ENCODE data around the gene APIP. TPM values are rescaled to one million over a fixed set of nuclear protein-coding genes. Genes with fewer than 3 reads are reported as not detected.

APIP gene
- total RNA-seq, 1 donor from 2014 or later, result 21.3 TPM

DNA sequence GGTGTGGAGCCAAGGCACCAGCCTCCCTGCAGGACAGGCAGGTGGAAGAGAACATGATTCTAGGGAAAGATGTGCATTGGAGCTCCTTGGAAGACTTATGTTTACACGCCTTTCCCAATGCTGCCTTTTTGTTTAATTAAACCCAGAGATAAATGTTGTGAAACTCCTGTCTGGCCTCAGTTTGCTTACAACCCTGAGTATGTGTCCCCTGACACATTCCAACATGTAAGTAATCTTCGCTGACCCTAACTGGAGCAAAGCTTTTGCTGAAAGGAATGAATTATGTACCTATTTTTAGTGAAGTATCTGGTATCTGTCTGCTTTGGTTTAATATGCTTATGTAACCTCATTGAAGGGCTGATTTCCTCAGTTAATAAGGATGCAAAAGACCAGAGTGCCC, 56.7 kb downstream of the APIP start:
- Mint-ChIP-seq H3K4me1 (ENCODE audit: unreplicated experiment) (no peaks in the 10 kb centered on the region), H3K36me3 (ENCODE audit: unreplicated experiment) (peaks cover 2% of the 10 kb centered on the region)

DNA sequence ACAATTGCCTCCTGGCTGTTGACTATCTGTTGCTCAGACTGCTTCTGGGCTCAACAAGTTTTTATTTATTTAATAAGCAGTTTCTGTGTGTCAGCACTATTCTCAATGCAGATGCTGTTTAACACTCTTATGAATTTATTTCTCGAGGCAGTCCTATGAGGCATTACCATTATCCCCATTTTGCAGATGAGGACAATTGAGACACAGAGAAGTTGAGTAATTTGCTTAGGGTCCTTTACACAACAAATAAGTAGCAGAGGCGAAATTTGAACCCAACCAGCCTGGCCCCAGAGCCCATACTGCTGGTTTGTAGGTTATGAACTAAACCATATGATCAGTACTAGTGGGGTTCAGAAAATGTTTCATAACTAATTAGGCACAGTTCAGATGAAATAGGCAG, 58.7 kb downstream of the APIP start:
- TF ChIP-seq, protein P1, sequence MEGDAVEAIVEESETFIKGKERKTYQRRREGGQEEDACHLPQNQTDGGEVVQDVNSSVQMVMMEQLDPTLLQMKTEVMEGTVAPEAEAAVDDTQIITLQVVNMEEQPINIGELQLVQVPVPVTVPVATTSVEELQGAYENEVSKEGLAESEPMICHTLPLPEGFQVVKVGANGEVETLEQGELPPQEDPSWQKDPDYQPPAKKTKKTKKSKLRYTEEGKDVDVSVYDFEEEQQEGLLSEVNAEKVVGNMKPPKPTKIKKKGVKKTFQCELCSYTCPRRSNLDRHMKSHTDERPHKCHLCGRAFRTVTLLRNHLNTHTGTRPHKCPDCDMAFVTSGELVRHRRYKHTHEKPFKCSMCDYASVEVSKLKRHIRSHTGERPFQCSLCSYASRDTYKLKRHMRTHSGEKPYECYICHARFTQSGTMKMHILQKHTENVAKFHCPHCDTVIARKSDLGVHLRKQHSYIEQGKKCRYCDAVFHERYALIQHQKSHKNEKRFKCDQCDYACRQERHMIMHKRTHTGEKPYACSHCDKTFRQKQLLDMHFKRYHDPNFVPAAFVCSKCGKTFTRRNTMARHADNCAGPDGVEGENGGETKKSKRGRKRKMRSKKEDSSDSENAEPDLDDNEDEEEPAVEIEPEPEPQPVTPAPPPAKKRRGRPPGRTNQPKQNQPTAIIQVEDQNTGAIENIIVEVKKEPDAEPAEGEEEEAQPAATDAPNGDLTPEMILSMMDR (IDR thresholded peaks at IDR 0.05), result no peak
- peaks cover 10% of the 10 kb centered on the region for H3K27me3 Mint-ChIP-seq (ENCODE audit: unreplicated experiment)
- peaks cover 8% of the 10 kb centered on the region for H3K36me3 Mint-ChIP-seq (ENCODE audit: unreplicated experiment)
- H3K4me1 Mint-ChIP-seq (ENCODE audit: unreplicated experiment), result no peaks in the 10 kb centered on the region
- H3K27ac Mint-ChIP-seq (ENCODE audit: unreplicated experiment), result no peak overlapping the region
- no peaks in the 10 kb centered on the region for H3K9me3 Mint-ChIP-seq (ENCODE audit: unreplicated experiment)
- H3K4me3 Mint-ChIP-seq (ENCODE audit: unreplicated experiment), result no peak overlapping the region
- no peak for DNase-seq (ENCODE audit: extremely low spot score, unreplicated experiment)

More for the DNA sequence above, 56.7 kb downstream of the APIP start:
- Mint-ChIP-seq H3K4me3 (ENCODE audit: unreplicated experiment) (no peak overlapping the region), H3K9me3 (ENCODE audit: unreplicated experiment) (no peaks in the 10 kb centered on the region), H3K27ac (ENCODE audit: unreplicated experiment) (no peak overlapping the region), H3K27me3 (ENCODE audit: unreplicated experiment) (peaks cover 19% of the 10 kb centered on the region)
- DNase-seq (ENCODE audit: extremely low spot score, unreplicated experiment), result no peak
- TF ChIP-seq, protein P1 (IDR thresholded peaks at IDR 0.05), result no peak

DNA sequence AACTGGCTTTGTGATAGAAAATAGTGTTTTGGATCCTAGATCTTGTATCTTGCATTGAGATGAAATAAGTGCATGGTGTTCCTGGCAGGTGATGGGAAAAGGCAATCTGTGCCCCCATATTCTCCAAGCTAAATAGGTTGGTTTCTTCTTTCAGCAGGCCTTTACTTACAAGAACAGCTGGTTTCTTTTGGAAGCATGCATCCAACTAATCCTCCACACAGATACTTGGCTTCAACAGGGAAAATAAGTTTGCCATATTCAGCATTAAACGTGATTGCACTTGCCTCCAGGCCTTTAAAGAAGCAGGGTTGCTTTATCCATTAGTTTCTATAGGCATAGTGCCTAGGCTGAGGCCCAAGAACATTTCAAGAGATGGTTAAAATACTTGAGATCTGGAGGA, 59.9 kb downstream of the APIP start:
- Mint-ChIP-seq H3K36me3 (ENCODE audit: unreplicated experiment) (peaks cover 14% of the 10 kb centered on the region), H3K27me3 (ENCODE audit: unreplicated experiment) (peaks cover 16% of the 10 kb centered on the region), H3K4me3 (ENCODE audit: unreplicated experiment) (no peak overlapping the region), H3K9me3 (ENCODE audit: unreplicated experiment) (peaks cover 6% of the 10 kb centered on the region), H3K27ac (ENCODE audit: unreplicated experiment) (no peak overlapping the region), H3K4me1 (ENCODE audit: unreplicated experiment) (no peaks in the 10 kb centered on the region)
- no peak for DNase-seq (ENCODE audit: extremely low spot score, unreplicated experiment)
- TF ChIP-seq, protein P1 (IDR thresholded peaks at IDR 0.05), result no peak

DNA sequence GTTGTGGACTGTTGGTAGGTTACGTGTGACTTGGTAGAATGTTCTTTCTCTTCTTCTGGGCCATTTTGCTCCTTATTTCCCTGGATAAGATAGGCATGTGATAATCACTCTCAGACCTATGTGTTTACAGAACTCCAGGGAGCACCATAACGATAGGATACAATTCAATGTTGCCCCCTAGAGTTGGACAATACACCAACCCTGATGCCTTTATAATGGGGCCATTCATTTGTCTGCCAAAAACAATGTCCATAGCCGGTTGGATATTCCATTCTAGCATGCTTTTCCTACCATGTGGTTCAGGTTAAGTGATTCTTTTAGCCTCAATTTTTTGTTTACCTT, 60.5 kb downstream of the APIP start:
- no peak for DNase-seq (ENCODE audit: extremely low spot score, unreplicated experiment)
- Mint-ChIP-seq H3K9me3 (ENCODE audit: unreplicated experiment) (peaks cover 6% of the 10 kb centered on the region), H3K36me3 (ENCODE audit: unreplicated experiment) (peaks cover 14% of the 10 kb centered on the region)

DNA sequence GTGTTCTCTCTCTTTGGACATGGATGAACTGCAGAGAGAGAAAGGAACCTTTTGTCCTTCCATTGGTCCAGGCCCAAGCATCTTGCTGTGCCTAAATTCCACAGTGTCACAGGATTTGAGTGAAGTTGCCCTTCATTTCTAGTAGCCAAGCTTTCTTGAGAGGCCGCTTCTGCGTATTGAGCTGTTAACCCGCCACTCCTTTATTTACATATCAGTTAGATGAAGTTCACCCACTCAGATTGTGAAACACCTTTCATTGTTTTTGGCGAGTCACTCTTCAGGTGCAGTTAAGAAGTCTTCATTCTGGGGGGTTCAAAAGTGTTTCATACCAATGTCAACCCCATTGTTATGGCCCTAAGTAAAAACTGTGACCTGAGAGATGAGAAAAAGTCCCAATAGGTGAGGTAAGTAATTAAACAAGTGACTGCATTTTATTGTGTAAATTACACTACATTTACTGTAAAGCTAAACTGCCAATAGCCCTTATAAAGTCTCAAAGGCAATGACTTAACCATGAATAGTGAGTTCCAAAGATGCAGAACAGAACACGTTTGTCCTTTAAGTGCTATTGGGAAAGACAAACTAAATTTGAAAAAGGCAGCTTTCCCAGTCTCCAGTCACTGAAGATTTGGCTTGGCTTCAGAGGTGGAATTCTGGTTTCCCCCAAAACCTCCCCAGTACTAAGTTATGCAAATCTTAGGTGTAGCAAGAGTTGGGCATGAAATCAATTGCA, 61.0 kb downstream of the APIP start:
- Mint-ChIP-seq H3K4me1 (ENCODE audit: unreplicated experiment) (no peaks in the 10 kb centered on the region), H3K27ac (ENCODE audit: unreplicated experiment) (no peak overlapping the region), H3K9me3 (ENCODE audit: unreplicated experiment) (peaks cover 6% of the 10 kb centered on the region), H3K4me3 (ENCODE audit: unreplicated experiment) (no peak overlapping the region), H3K36me3 (ENCODE audit: unreplicated experiment) (peaks cover 14% of the 10 kb centered on the region), H3K27me3 (ENCODE audit: unreplicated experiment) (peaks cover 19% of the 10 kb centered on the region)
- DNase-seq (ENCODE audit: extremely low spot score, unreplicated experiment), result no peak
- TF ChIP-seq, protein P1 (IDR thresholded peaks at IDR 0.05), result no peak

More for the DNA sequence above, 60.5 kb downstream of the APIP start:
- no peaks in the 10 kb centered on the region for H3K4me1 Mint-ChIP-seq (ENCODE audit: unreplicated experiment)
- no peak overlapping the region for H3K4me3 Mint-ChIP-seq (ENCODE audit: unreplicated experiment)
- TF ChIP-seq, protein P1 (IDR thresholded peaks at IDR 0.05), result no peak
- peaks cover 16% of the 10 kb centered on the region for H3K27me3 Mint-ChIP-seq (ENCODE audit: unreplicated experiment)
- H3K27ac Mint-ChIP-seq (ENCODE audit: unreplicated experiment), result no peak overlapping the region

Measured in osteocyte (in vitro differentiated cells).